H9 (cell line): ENCODE measurements around the gene USH2A. TPM values are rescaled to one million over a fixed set of nuclear protein-coding genes. Genes with fewer than 3 reads are reported as not detected.

Experiments used
- DNase-seq: peaks from one replicate; pipeline ENCODE4 v3.0.0-alpha.2; 2017
- H2AFZ ChIP-seq: one replicate; pipeline ENCODE4 v1.6.1; 2013; ENCODE audit warnings: mild to moderate bottlenecking, low read length, control low read depth, moderate library complexity
- H2AK5ac ChIP-seq: 2 replicates; pipeline ENCODE4 v1.6.1; 2013; ENCODE audit warnings: low read length, control low read depth, mixed read lengths; ENCODE audit not compliant: insufficient read length
- H2BK120ac ChIP-seq: one replicate; pipeline ENCODE4 v1.6.1; 2013; ENCODE audit warnings: low read depth, mild to moderate bottlenecking, low read length, control low read depth, inconsistent platforms; ENCODE audit not compliant: poor library complexity, severe bottlenecking
- H2BK12ac ChIP-seq: 2 replicates; pipeline ENCODE4 v1.6.1; 2013; ENCODE audit warnings: low read length, control low read depth, mixed read lengths, low read depth; ENCODE audit not compliant: insufficient read length
- H2BK15ac ChIP-seq: 2 replicates; pipeline ENCODE4 v1.6.1; 2013; ENCODE audit warnings: low read depth, low read length, control low read depth
- H2BK20ac ChIP-seq: one replicate; pipeline ENCODE4 v1.6.1; 2013; ENCODE audit warnings: low read depth, mild to moderate bottlenecking, low read length, control low read depth, inconsistent platforms; ENCODE audit not compliant: poor library complexity, severe bottlenecking
- H2BK5ac ChIP-seq: 2 replicates; pipeline ENCODE4 v1.6.1; 2013; ENCODE audit warnings: low read length, control low read depth, mixed read lengths; ENCODE audit not compliant: insufficient read length
- H3K14ac ChIP-seq: 2 replicates; pipeline ENCODE4 v1.6.1; 2013; ENCODE audit warnings: low read length, control low read depth; ENCODE audit not compliant: insufficient read depth
- H3K18ac ChIP-seq: 2 replicates; pipeline ENCODE4 v1.6.1; 2013; ENCODE audit warnings: low read depth, mild to moderate bottlenecking, mixed read lengths, low read length, control low read depth; ENCODE audit not compliant: insufficient read length
- H3K23ac ChIP-seq: 2 replicates; pipeline ENCODE4 v1.6.1; 2013; ENCODE audit warnings: low read length, control low read depth, mixed read lengths, low read depth; ENCODE audit not compliant: insufficient read length
- H3K23me2 ChIP-seq: 2 replicates; pipeline ENCODE4 v1.6.1; 2013; ENCODE audit warnings: low read depth, mild to moderate bottlenecking, mixed read lengths, low read length, control low read depth; ENCODE audit not compliant: insufficient read length, poor library complexity, severe bottlenecking
- H3K27ac ChIP-seq: 2 replicates; pipeline ENCODE4 v1.5.1; 2013; ENCODE audit warnings: low read length, control low read depth, mixed read lengths, low read depth; ENCODE audit not compliant: insufficient read length
- H3K27me3 ChIP-seq: 2 replicates; pipeline ENCODE4 v1.6.1; 2013; ENCODE audit warnings: low read length, control low read depth, inconsistent platforms; ENCODE audit not compliant: insufficient read depth
- H3K4ac ChIP-seq: 2 replicates; pipeline ENCODE4 v1.6.1; 2013; ENCODE audit warnings: low read depth, mild to moderate bottlenecking, control low read depth, inconsistent platforms, low read length, moderate library complexity
- H3K4me1 ChIP-seq: 2 replicates; pipeline ENCODE4 v1.6.1; 2013; ENCODE audit warnings: low read length, control low read depth, inconsistent platforms; ENCODE audit not compliant: insufficient read depth
- H3K4me2 ChIP-seq: 2 replicates; pipeline ENCODE4 v1.6.1; 2013; ENCODE audit warnings: low read length, control low read depth, mixed read lengths; ENCODE audit not compliant: insufficient read length, insufficient read depth
- H3K56ac ChIP-seq: 2 replicates; pipeline ENCODE4 v1.6.1; 2013; ENCODE audit warnings: low read depth, mild to moderate bottlenecking, mixed read lengths, low read length, control low read depth; ENCODE audit not compliant: insufficient read length
- H3K79me1 ChIP-seq: 2 replicates; pipeline ENCODE4 v1.6.1; 2013; ENCODE audit warnings: low read depth, mild to moderate bottlenecking, moderate library complexity, low read length, control low read depth, inconsistent platforms; ENCODE audit not compliant: insufficient read depth, poor library complexity, severe bottlenecking
- H3K79me2 ChIP-seq: 2 replicates; pipeline ENCODE4 v1.6.1; 2013; ENCODE audit warnings: low read length, control low read depth, inconsistent platforms; ENCODE audit not compliant: insufficient read depth
- H3K9ac ChIP-seq: 2 replicates; pipeline ENCODE4 v1.6.1; 2013; ENCODE audit warnings: low read length, control low read depth, mixed read lengths; ENCODE audit not compliant: insufficient read length; ENCODE audit errors: extremely low read depth
- H3K9me3 ChIP-seq: one replicate; pipeline ENCODE4 v1.6.1; 2013; ENCODE audit warnings: low read depth, low read length, inconsistent platforms; ENCODE audit not compliant: control insufficient read depth
- H3T11ph ChIP-seq: one replicate; pipeline ENCODE4 v1.6.1; 2013; ENCODE audit warnings: mild to moderate bottlenecking, low read length, control low read depth, inconsistent platforms
- H4K20me1 ChIP-seq: one replicate; pipeline ENCODE4 v1.6.1; 2013; ENCODE audit not compliant: control insufficient read depth, insufficient read length, insufficient read depth
- H4K5ac ChIP-seq: 2 replicates; pipeline ENCODE4 v1.6.1; 2013; ENCODE audit warnings: low read depth, mild to moderate bottlenecking, mixed read lengths, low read length, control low read depth; ENCODE audit not compliant: insufficient read length
- H4K8ac ChIP-seq: replicated peaks from 2 replicates; pipeline ENCODE4 v1.6.1; 2013; ENCODE audit warnings: low read length, control low read depth, mixed read lengths, low read depth; ENCODE audit not compliant: insufficient read length
- H4K91ac ChIP-seq: 2 replicates; pipeline ENCODE4 v1.6.1; 2013; ENCODE audit warnings: low read depth, mild to moderate bottlenecking, moderate library complexity, mixed read lengths, low read length, control low read depth; ENCODE audit not compliant: insufficient read length
- H3K27ac Mint-ChIP-seq, 3 experiments: 2 replicates in 2 of 3; 3 replicates in 1 of 3; pipeline ENCODE4 v1.8.0; 2020 to 2021; ENCODE audit warnings: mixed read lengths in 3 of 3, mild to moderate bottlenecking in 1 of 3, moderate library complexity in 1 of 3
- H3K27me3 Mint-ChIP-seq: 2 replicates; pipeline ENCODE4 v1.8.0; 2021; ENCODE audit warnings: low read depth, mild to moderate bottlenecking, moderate library complexity, mixed read lengths
- H3K36me3 Mint-ChIP-seq, 3 experiments: 2 replicates in 2 of 3; 3 replicates in 1 of 3; pipeline ENCODE4 v1.8.0; 2020 to 2021; ENCODE audit warnings: low read depth in 3 of 3, mixed read lengths in 3 of 3; ENCODE audit not compliant: insufficient read depth in 1 of 3
- H3K4me1 Mint-ChIP-seq, 2 experiments: 2 replicates each; pipeline ENCODE4 v1.8.0; 2020; ENCODE audit warnings: mixed read lengths in 2 of 2
- H3K4me3 Mint-ChIP-seq, 2 experiments: 2 replicates in 1 of 2; 3 replicates in 1 of 2; pipeline ENCODE4 v1.8.0; 2020 to 2021; ENCODE audit warnings: mild to moderate bottlenecking in 2 of 2, mixed read lengths in 2 of 2, moderate library complexity in 1 of 2
- H3K9me3 Mint-ChIP-seq, 2 experiments: 2 replicates in 1 of 2; 3 replicates in 1 of 2; pipeline ENCODE4 v1.8.0; 2020; ENCODE audit warnings: mild to moderate bottlenecking in 2 of 2, mixed read lengths in 2 of 2, moderate library complexity in 1 of 2
- CTCF ChIP-seq: fragments of 200-600 bp; sonication (generic); conservative IDR thresholded peaks from 3 replicates; pipeline ENCODE4 v1.8.0; 2021; ENCODE audit warnings: antibody characterized with exemption, mild to moderate bottlenecking
- WGBS: extraction: QIAGEN DNeasy Blood & Tissue Kit; methylation state at CpG from one replicate; pipeline ENCODE4 v1.1.7; 2013; ENCODE audit warnings: missing lambda C conversion rate, low lambda C conversion rate, mixed read lengths; ENCODE audit not compliant: insufficient read length; ENCODE audit errors: extremely low coverage; 5-methylcytosine and 5-hydroxymethylcytosine counted together
- total RNA-seq: library from RNA; stranded (reverse); gene quantifications from 2 replicates; pipeline ENCODE4 v1.2.1, GENCODE V29; 2021

The USH2A gene
- total RNA-seq, 1 experiment from 2014 or later: 0.11 TPM

GRCh38 chr1:215845234-215845891 lies 577.9 kb downstream of the USH2A start:
- Histone ChIP-seq H3K23me2 (no peaks in the 10 kb centered on the region), H4K5ac (no peak overlapping the region), H4K20me1 (no peaks in the 10 kb centered on the region), H3K4ac (no peak overlapping the region), H2AFZ (no peak overlapping the region), H3K56ac (no peak overlapping the region), H3K79me1 (no peaks in the 10 kb centered on the region), H3T11ph (no peak overlapping the region), H3K14ac (no peak overlapping the region), H3K4me2 (no peak overlapping the region), H3K27me3 (no peaks in the 10 kb centered on the region), H3K27ac (no peak overlapping the region), H3K9me3 (no peaks in the 10 kb centered on the region), H3K4me1 (no peaks in the 10 kb centered on the region), H4K8ac (no peak overlapping the region), H2AK5ac (no peak overlapping the region), H3K9ac (no peak overlapping the region), H2BK5ac (no peak overlapping the region), H2BK12ac (no peak overlapping the region), H3K79me2 (no peaks in the 10 kb centered on the region), H2BK120ac (no peak overlapping the region), H3K23ac (no peak overlapping the region), H3K18ac (no peak overlapping the region), H4K91ac (no peak overlapping the region), H2BK20ac (no peak overlapping the region), H2BK15ac (no peak overlapping the region)
- H3K27ac Mint-ChIP-seq: no peak overlapping the region; a peak in 1 of 7 replicates
- WGBS: no CpG with 5 or more reads among the region's 6 CpGs
- peaks cover 2% of the 10 kb centered on the region in 2 experiments; a peak in 3 of 5 replicates for H3K9me3 Mint-ChIP-seq
- no peaks in the 10 kb centered on the region for H3K4me1 Mint-ChIP-seq
- DNase-seq: no peak
- H3K27me3 Mint-ChIP-seq: no peaks in the 10 kb centered on the region
- H3K4me3 Mint-ChIP-seq: no peak overlapping the region
- no peaks in the 10 kb centered on the region for H3K36me3 Mint-ChIP-seq
- no peak for TF ChIP-seq CTCF
